ENCODE results near the gene MALRD1.

DNA sequence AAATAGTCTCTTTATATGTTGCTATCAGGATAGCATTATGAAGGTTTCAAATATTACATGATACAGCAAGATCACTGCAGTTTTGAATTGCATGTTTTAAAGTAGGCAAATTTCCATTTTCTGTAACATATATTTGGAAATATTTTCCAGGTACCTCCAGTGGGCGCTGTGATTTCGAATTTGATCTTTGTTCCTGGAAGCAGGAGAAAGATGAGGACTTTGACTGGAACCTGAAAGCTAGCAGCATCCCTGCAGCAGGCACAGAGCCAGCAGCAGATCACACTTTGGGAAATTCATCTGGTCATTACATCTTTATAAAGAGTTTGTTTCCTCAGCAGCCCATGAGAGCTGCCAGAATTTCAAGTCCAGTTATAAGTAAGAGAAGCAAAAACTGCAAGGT, 299.0 kb downstream of the MALRD1 start:
- TF ChIP-seq, protein P1, sequence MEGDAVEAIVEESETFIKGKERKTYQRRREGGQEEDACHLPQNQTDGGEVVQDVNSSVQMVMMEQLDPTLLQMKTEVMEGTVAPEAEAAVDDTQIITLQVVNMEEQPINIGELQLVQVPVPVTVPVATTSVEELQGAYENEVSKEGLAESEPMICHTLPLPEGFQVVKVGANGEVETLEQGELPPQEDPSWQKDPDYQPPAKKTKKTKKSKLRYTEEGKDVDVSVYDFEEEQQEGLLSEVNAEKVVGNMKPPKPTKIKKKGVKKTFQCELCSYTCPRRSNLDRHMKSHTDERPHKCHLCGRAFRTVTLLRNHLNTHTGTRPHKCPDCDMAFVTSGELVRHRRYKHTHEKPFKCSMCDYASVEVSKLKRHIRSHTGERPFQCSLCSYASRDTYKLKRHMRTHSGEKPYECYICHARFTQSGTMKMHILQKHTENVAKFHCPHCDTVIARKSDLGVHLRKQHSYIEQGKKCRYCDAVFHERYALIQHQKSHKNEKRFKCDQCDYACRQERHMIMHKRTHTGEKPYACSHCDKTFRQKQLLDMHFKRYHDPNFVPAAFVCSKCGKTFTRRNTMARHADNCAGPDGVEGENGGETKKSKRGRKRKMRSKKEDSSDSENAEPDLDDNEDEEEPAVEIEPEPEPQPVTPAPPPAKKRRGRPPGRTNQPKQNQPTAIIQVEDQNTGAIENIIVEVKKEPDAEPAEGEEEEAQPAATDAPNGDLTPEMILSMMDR (IDR thresholded peaks at IDR 0.05), result peak in 1 of 5 experiments; percentile 26
- TF ChIP-seq POLR2A (IDR thresholded peaks at IDR 0.05), result no peak
- TF ChIP-seq EP300 (IDR thresholded peaks at IDR 0.05; ENCODE audit: low read depth), result no peak
